ENCODE data around the gene PI4KA. TPM values are rescaled to one million over a fixed set of nuclear protein-coding genes. Genes with fewer than 3 reads are reported as not detected.

Gene PI4KA
- total RNA-seq, 2 donors from 2014 or later: 85.4 to 112 TPM

GRCh38 chr22:20785415-20785814 lies 73.2 kb downstream of the PI4KA start:
- Histone ChIP-seq H3K4me3 (no peak overlapping the region), H3K27me3 (replicated peaks; ENCODE audit: insufficient read depth) (no peaks in the 10 kb centered on the region), H3K4me1 (ENCODE audit: control insufficient read depth in 1 of 2, low read depth in 2 of 2) (no peaks in the 10 kb centered on the region), H3K36me3 (peaks cover 17% of the 10 kb centered on the region), H3K9me3 (no peaks in the 10 kb centered on the region), H3K27ac (no peak overlapping the region)
- no peak for TF ChIP-seq CTCF (IDR thresholded peaks at IDR 0.05)
- DNase-seq (ENCODE audit: low spot score): no peak
- ATAC-seq (ENCODE audit: insufficient number of reproducible peaks, low FRiP score, low read depth): no peak

DNA sequence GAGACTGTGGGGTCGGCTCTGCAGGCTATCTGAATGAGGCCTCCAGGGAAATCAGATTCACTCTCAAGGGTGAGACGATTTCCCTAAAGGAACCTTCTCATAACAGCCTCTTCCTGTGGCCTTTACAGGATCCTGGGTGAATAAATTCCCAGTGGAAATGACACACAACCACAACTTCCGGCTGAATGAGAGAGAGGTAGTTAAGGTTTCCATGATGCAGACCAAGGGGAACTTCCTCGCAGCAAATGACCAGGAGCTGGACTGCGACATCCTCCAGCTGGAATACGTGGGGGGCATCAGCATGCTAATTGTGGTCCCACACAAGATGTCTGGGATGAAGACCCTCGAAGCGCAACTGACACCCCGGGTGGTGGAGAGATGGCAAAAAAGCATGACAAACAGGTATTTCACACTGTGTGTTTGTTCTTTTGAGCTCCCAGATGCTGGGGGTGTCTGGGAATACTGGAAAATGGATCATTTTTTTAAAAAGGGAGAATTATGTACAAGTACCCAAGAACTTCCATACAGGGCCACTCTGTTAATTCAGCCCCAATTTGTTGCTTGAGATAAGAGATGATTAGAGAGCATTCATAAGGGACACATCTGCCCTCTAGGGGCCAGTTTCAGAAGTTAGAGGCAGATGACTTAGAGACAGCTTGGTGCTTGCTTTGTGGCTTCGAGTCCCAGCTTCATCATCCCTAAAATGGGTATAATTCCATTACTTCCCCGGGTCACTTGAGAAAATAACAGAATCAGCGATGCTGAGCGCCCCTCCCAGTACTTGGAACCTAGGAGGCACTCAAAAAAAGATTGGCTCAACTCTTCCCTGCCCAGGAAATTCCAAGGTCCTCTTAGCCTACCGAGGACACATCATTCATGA lies 74.5 kb downstream of the PI4KA start:
- H3K27ac ChIP-seq: no peak overlapping the region
- no peaks in the 10 kb centered on the region for H3K9me3 ChIP-seq
- peaks cover 19% of the 10 kb centered on the region for H3K36me3 ChIP-seq
- no peaks in the 10 kb centered on the region for H3K4me1 ChIP-seq (ENCODE audit: control insufficient read depth in 1 of 2, low read depth in 2 of 2)
- H3K4me3 ChIP-seq: no peak overlapping the region
- no peaks in the 10 kb centered on the region for H3K27me3 ChIP-seq (replicated peaks; ENCODE audit: insufficient read depth)
- ATAC-seq (ENCODE audit: insufficient number of reproducible peaks, low FRiP score, low read depth) (peak; percentile 55), DNase-seq (ENCODE audit: low spot score) (no peak)
- peak; percentile 52 for TF ChIP-seq CTCF (IDR thresholded peaks at IDR 0.05)

DNA sequence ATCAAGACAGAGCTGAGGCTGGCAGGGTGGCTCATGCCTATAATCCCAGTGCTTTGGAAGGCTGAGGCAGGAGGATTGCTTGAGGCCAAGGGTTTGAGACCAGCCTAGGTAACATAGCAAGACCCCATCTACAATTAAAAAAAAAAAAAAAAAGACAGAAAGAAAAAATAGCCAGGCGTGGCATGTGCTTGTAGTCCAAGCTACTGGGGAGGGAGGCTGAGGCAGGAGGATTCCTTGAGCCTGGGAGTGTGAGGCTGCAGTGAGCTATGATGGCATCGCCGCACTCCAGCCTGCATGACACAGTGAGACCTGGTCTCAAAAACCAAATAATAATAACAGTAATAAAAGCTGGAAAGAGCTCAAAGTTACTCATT lies 75.3 kb downstream of the PI4KA start:
- no peak for TF ChIP-seq CTCF (IDR thresholded peaks at IDR 0.05)
- Histone ChIP-seq H3K4me3 (no peak overlapping the region), H3K36me3 (peaks cover 23% of the 10 kb centered on the region), H3K9me3 (no peaks in the 10 kb centered on the region), H3K27ac (no peak overlapping the region), H3K27me3 (replicated peaks; ENCODE audit: insufficient read depth) (no peaks in the 10 kb centered on the region), H3K4me1 (ENCODE audit: control insufficient read depth in 1 of 2, low read depth in 2 of 2) (no peaks in the 10 kb centered on the region)
- DNase-seq (ENCODE audit: low spot score) (no peak), ATAC-seq (ENCODE audit: insufficient number of reproducible peaks, low FRiP score, low read depth) (no peak)

GRCh38 chr22:20782596-20783299 lies 75.9 kb downstream of the PI4KA start:
- no peak overlapping the region for H3K4me3 ChIP-seq
- H3K27me3 ChIP-seq (replicated peaks; ENCODE audit: insufficient read depth): no peaks in the 10 kb centered on the region
- DNase-seq (ENCODE audit: low spot score): no peak
- H3K4me1 ChIP-seq (ENCODE audit: control insufficient read depth in 1 of 2, low read depth in 2 of 2): no peaks in the 10 kb centered on the region
- TF ChIP-seq CTCF (IDR thresholded peaks at IDR 0.05): no peak
- ATAC-seq (ENCODE audit: insufficient number of reproducible peaks, low FRiP score, low read depth): no peak
- H3K36me3 ChIP-seq: peaks cover 21% of the 10 kb centered on the region
- H3K27ac ChIP-seq: no peak overlapping the region
- no peaks in the 10 kb centered on the region for H3K9me3 ChIP-seq

DNA sequence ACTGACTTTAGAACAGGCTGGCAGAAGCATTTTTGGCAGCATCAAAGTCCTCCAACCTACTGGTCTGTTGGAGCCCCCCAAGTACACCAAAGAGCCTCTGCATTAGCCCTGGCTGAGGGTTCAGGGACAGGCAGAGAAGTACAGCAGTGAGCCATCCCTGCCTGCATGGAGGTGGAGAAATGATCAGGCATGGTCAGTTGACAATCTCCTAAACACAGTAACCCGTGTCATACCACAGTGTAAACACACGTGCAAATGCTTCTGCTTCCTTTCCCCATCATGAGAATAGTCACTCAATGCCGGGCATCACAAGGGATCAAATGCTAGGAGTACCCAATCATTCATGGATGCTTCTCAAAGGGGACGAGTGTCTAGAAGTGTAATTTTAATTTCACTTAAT lies 76.5 kb downstream of the PI4KA start:
- Histone ChIP-seq H3K27ac (no peak overlapping the region), H3K36me3 (peaks cover 21% of the 10 kb centered on the region), H3K4me3 (no peak overlapping the region), H3K9me3 (no peaks in the 10 kb centered on the region), H3K27me3 (replicated peaks; ENCODE audit: insufficient read depth) (no peaks in the 10 kb centered on the region), H3K4me1 (ENCODE audit: control insufficient read depth in 1 of 2, low read depth in 2 of 2) (no peaks in the 10 kb centered on the region)
- DNase-seq (ENCODE audit: low spot score): no peak
- TF ChIP-seq CTCF (IDR thresholded peaks at IDR 0.05): no peak
- no peak for ATAC-seq (ENCODE audit: insufficient number of reproducible peaks, low FRiP score, low read depth)
